Bone marrow (tissue), 2 donors: ENCODE data around the gene STAT5A.
A peak's percentile ranks its signal among the peaks of the same experiment; 100 is the strongest.

Experiments
- DNase-seq, 2 donors: peaks; one replicate each; lab custom pipeline; 2025; lab: John Stamatoyannopoulos, UW

Gene STAT5A

GRCh38 chr17:42268236-42268635, 20.1 kb upstream of the STAT5A start:
- DNase-seq = no peak

DNA sequence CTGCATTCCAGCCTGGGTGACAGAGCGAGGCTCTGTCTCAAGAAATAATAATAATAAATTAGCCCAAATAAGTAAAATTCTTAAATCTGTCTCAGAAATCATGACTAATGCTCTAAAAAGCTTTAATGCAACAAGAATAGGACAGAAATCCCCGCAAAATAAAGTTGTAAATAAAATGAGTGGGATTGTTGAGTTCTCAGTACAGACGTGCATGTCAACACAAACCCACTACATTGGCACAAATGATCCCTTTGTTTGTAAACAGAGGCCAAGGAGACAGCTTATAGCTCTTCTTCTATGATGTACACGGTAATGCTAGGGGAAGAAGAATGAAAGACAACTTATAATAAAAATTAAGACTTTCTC, 18.1 kb upstream of the STAT5A start:
- DNase-seq = no peak

DNA sequence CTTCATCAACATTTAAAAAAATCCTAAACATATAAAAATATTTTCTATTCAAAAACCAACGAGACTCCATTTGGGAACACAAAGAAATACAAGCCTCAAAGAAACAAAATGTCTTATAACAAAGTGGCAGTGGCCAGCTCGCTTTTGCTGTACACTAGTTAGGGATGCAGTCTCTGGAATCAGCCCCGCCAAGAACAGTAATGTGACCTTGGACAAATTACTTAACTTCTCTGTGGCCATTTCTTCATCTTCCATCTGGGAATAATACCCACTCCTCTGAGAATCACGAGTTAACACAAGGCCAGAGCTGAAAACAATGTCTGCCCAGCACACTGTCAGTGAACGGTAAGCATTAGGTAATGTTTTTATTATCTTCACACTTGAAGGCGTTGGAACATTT, 17.7 kb upstream of the STAT5A start:
- no peak for DNase-seq

DNA sequence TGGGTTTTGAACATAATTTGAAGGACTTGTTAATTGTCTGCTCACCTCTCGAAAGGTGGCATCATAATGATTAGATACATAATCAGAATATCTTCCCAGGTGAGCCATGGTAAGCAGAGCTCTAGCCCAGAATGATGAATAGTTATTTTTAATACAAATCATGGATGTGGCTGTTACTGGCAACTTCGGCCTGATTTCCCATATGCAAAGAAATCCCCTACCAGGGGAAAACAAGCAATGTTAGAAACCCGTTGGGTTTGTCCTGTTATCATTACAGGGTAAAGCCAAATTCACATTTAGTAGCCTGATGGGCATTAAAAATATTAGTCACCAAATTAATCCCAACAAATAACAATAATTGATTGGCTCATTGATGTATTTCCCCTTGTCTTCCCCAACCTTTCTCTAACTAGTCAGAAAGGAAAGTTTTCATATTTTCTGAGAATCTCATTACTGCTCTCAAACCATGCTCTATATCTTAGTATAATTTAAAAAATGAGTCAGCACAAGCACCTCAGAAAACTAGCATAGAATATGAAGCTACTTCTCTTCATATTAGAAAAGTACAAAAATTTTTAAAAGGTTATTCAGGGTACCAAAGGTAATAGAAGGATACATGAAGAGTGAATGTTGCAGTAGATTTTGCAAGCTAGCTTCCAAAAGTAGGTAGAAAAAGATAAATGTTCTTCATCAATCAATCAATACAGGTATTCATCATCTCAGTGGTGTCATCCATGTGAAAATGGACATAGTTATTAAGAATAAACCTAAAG, 17.1 kb upstream of the STAT5A start:
- no peak for DNase-seq

- DNase-seq = peak in 1 of 2 donors; percentile 33
Observed at GRCh38 chr17:42271779-42272035, 16.6 kb upstream of the STAT5A start.

GRCh38 chr17:42272162-42272907, 16.0 kb upstream of the STAT5A start:
- DNase-seq = no peak

DNA sequence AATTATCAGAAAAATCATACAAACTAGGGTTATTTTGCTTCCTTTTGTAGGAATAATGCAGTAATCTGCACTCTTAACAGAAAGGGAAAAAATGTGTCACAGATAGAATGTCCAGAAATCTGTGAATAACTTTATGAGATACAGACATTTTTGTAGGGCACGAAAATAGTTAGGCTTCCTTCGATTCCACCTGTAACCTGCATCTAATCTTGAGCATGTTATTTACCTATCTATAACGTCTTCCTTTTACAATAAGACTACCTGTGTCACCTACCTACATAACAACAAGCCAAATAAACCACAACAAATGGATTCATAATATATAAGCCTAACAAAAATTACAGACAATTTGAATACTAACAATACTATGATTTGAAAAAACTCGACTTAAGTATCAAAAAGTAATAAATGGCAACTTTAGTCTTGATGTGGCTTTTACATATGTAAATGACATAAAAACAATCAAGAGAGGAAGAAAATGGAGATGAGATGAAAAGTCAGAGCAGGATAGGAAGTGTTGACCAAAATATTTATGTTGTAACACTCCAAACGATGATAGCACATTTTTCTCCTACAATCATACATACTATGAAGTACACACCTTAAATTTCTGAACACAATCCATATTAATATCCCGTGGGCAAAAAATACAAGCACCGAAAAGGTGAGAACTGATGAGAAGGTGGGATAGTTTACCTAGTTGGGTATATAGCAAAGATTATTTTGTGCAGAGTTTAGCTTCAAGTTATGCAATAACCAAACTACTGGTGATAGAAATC, 14.6 kb upstream of the STAT5A start:
- no peak for DNase-seq

GRCh38 chr17:42274253-42274542, 14.1 kb upstream of the STAT5A start:
- DNase-seq = no peak

- DNase-seq = no peak
Observed at GRCh38 chr17:42274812-42275526, 13.3 kb upstream of the STAT5A start.

- DNase-seq = no peak
Observed at GRCh38 chr17:42275527-42276358, 12.6 kb upstream of the STAT5A start.

GRCh38 chr17:42276359-42276608, 12.0 kb upstream of the STAT5A start, which contains the start of gene STAT5B:
Gene STAT5B (minus strand): TSS chr17:42276391. CDS start chr17:42232127, 44,264 bp downstream.
- peak; percentile 17 to 42 for DNase-seq

- DNase-seq = peak in 1 of 2 donors; percentile 29
Observed at GRCh38 chr17:42276609-42277341, 11.5 kb upstream of the STAT5A start.

GRCh38 chr17:42277342-42277712, 11.0 kb upstream of the STAT5A start:
- DNase-seq = no peak

GRCh38 chr17:42279776-42280630, 8.3 kb upstream of the STAT5A start:
- no peak for DNase-seq

DNA sequence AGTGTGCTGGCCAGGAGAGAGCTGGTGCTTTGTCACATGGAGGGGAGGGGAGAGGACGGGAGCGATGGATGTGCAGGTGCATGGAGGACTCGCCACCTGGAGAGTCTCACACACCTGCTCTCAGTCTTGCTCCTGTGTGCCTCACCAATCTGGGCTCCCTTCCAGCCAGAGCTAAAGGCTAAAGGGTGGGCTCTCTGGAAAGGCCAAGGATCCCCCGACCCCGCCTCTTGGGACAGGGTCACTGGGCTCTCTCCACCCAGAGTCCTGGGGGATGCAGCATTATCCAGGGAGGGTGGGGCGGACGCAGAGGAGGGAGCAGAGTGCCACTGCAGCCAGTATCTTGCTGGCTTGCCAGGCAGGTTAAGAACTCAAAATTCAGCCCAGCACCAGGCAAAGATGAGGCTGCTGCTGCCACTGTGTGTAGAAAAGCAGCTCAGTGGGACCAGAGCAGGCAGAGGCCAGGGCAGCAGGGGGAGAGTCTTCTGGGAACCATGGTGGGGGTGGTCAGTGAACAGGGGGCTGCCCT, 6.7 kb upstream of the STAT5A start:
- no peak for DNase-seq

- DNase-seq = no peak
Observed at GRCh38 chr17:42282478-42283080, 5.7 kb upstream of the STAT5A start.

GRCh38 chr17:42283241-42284023, 4.9 kb upstream of the STAT5A start:
- no peak for DNase-seq

- no peak for DNase-seq
Observed at GRCh38 chr17:42284024-42284369, 4.3 kb upstream of the STAT5A start.

DNA sequence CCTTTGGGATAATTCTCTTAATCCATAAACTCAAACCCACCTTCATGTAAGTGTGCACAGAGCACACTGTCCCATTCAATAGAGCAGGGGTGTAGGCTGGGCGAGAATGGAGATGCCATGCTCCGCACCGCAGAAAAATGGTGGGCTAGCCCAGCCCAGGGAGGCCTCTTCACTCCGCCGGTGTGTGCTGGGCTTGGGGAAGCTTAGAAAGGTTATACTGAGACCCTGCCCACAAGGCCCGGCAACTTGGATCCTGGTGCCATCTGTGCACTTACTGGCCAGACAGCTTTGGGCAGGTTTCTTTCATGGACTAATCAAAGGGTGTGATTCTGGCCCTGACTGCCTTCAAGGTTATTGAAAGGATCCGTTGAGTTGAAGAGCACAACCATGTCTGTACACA, 3.7 kb upstream of the STAT5A start:
- no peak for DNase-seq
